ENCODE results near the gene ACTN3.

DNA sequence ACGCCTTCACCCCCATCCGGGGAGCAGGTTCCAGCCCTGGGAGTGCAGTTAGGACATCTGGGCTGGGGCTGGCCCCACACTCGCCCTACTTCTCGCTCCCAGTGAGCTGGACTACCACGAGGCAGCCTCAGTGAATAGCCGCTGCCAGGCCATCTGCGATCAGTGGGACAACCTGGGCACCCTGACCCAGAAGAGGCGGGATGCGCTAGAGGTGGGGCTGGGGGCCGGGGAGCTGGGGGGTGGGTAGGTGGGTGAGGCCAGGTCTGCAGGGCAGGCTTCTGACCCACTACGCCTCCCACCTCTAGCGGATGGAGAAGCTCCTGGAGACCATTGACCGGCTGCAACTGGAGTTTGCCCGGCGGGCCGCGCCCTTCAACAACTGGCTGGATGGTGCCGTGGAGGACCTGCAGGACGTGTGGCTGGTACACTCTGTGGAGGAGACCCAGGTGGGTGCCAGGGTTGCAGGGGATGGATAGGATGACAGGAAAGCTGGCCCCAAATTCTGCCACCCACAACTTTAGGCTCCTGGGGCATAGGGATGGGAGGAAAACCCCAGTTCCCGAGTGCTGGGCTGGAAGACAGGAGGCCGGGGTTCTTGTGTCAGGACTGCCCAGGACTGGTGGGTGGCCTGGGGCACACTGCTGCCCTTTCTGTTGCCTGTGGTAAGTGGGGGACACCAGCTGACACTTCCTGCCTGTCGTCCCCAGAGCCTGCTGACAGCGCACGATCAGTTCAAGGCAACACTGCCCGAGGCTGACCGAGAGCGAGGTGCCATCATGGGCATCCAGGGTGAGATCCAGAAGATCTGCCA lies 13.4 kb downstream of the ACTN3 start:
- TF ChIP-seq, protein P1, sequence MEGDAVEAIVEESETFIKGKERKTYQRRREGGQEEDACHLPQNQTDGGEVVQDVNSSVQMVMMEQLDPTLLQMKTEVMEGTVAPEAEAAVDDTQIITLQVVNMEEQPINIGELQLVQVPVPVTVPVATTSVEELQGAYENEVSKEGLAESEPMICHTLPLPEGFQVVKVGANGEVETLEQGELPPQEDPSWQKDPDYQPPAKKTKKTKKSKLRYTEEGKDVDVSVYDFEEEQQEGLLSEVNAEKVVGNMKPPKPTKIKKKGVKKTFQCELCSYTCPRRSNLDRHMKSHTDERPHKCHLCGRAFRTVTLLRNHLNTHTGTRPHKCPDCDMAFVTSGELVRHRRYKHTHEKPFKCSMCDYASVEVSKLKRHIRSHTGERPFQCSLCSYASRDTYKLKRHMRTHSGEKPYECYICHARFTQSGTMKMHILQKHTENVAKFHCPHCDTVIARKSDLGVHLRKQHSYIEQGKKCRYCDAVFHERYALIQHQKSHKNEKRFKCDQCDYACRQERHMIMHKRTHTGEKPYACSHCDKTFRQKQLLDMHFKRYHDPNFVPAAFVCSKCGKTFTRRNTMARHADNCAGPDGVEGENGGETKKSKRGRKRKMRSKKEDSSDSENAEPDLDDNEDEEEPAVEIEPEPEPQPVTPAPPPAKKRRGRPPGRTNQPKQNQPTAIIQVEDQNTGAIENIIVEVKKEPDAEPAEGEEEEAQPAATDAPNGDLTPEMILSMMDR (IDR thresholded peaks at IDR 0.05), result no peak
- TF ChIP-seq EP300 (IDR thresholded peaks at IDR 0.05), result no peak
- TF ChIP-seq POLR2A (IDR thresholded peaks at IDR 0.05), result no peak
